K562 treated with DMSO at 1 percent for 4 hours (cell line): ENCODE data around the gene CKAP4. TPM values are rescaled to one million over a fixed set of nuclear protein-coding genes. Genes with fewer than 3 reads are reported as not detected.

Experiments used
- total RNA-seq: library from RNA; unstranded; fragments of 300-600 nt; gene quantifications from 2 replicates; pipeline ENCODE4 v1.2.3, GENCODE V29; 2022; ENCODE audit not compliant: insufficient read depth

Gene CKAP4
- total RNA-seq, result 0.18 TPM in 1 of 2 replicates, not detected in the other

GRCh38 chr12:106247674-106248311, at the start of gene CKAP4:
Gene CKAP4, minus strand, starts transcription at chr12:106248020. Its CDS starts 169 bp downstream, at chr12:106247851.

Other genes starting within 250 kb of the CKAP4 start
- gene NUAK1, start 109.1 kb downstream of the CKAP4 start, total RNA-seq, result not detected in 2 replicates
- gene TCP11L2, start 54.7 kb upstream of the CKAP4 start, total RNA-seq, result 5.3 and 5.9 TPM in 2 replicates
- 8.9 and 11.0 TPM in 2 replicates for gene POLR3B, start 109.7 kb upstream of the CKAP4 start, total RNA-seq